ENCODE data around the gene MOCS1. TPM values are rescaled to one million over a fixed set of nuclear protein-coding genes. Genes with fewer than 3 reads are reported as not detected.

The MOCS1 gene
- total and polyA plus RNA-seq, 12 donors = 15.9 to 40.0 (median 20.9) TPM

GRCh38 chr6:39948199-39948791, 14.0 kb upstream of the MOCS1 start:
- WGBS, 2 donors = 58 to 69% methylated on average over 5 of the region's 5 CpGs
- Histone ChIP-seq H3K36me3 (no peaks in the 10 kb centered on the region), H3K4me1 (peaks cover 0 to 20% (median 11%) of the 10 kb centered on the region in 9 donors), H3K27ac (no peak overlapping the region), H3K4me3 (no peak overlapping the region), H3K27me3 (no peaks in the 10 kb centered on the region), H3K9me3 (no peaks in the 10 kb centered on the region)
- ATAC-seq = no peak
- intact Hi-C loops (cut with DNase I) = no loop called here
- no peak for DNase-seq
- TF ChIP-seq CTCF (IDR thresholded peaks at IDR 0.05) = no peak

- Histone ChIP-seq H3K36me3 (no peaks in the 10 kb centered on the region), H3K27ac (no peak overlapping the region), H3K9me3 (no peaks in the 10 kb centered on the region), H3K4me3 (no peak overlapping the region), H3K4me1 (peaks cover 0 to 21% (median 13%) of the 10 kb centered on the region in 9 donors), H3K27me3 (no peaks in the 10 kb centered on the region)
- ATAC-seq (no peak), DNase-seq (no peak)
- TF ChIP-seq CTCF (IDR thresholded peaks at IDR 0.05) = no peak
- intact Hi-C loops (cut with DNase I) = no loop called here
- WGBS, 2 donors = 63 to 68% methylated on average over 5 of the region's 5 CpGs
Measured at GRCh38 chr6:39947611-39948068, 13.4 kb upstream of the MOCS1 start.

- TF ChIP-seq CTCF (IDR thresholded peaks at IDR 0.05) = no peak
- Histone ChIP-seq H3K9me3 (no peaks in the 10 kb centered on the region), H3K27ac (no peak overlapping the region), H3K36me3 (no peaks in the 10 kb centered on the region), H3K27me3 (no peaks in the 10 kb centered on the region), H3K4me1 (peaks cover 0 to 5% (median 0%) of the 10 kb centered on the region in 9 donors), H3K4me3 (no peak overlapping the region)
- DNase-seq (no peak), ATAC-seq (peak in 2 of 8 donors; percentile 47 to 58)
- 76 to 81% methylated on average over 1 of the region's 1 CpG for WGBS, 2 donors
- intact Hi-C loops (cut with DNase I) = no loop called here
Measured at GRCh38 chr6:39945626-39946025, 11.4 kb upstream of the MOCS1 start.

- peak overlapping the region in 1 of 10 donors; percentile 27 for H3K27ac ChIP-seq
- no peaks in the 10 kb centered on the region for H3K9me3 ChIP-seq
- intact Hi-C loops (cut with DNase I) = no loop called here
- TF ChIP-seq CTCF (IDR thresholded peaks at IDR 0.05) = no peak
- H3K27me3 ChIP-seq = no peaks in the 10 kb centered on the region
- peaks cover 0 to 17% (median 9%) of the 10 kb centered on the region in 9 donors for H3K4me1 ChIP-seq
- DNase-seq (no peak), ATAC-seq (peak in 2 of 8 donors; percentile 14 to 39)
- H3K4me3 ChIP-seq = no peak overlapping the region
- H3K36me3 ChIP-seq = no peaks in the 10 kb centered on the region
- 70 to 75% methylated on average over 7 of the region's 7 CpGs for WGBS, 2 donors
Measured at GRCh38 chr6:39942903-39943580, 8.8 kb upstream of the MOCS1 start.
